ENCODE data around the gene TNIK.

The TNIK gene

DNA sequence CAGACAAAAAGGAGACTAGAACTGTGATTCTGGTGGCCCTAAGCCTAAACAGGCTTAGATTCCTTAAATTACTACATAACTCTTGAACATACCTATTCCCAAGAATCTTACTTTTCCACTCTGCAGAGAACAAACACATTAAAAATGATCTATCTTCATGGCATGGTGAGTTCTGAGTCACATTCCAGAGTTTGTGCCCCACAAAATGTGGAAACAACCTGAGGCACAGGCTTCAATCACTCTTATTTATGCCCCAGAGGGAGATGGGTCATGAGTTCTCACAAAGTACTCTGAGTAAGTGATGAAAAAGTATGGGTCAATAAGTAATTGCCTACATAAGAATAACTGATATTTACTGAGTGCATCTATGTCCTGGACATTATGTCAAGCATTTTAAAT, 296.1 kb downstream of the TNIK start:
- no peak for DNase-seq (ENCODE audit: low read depth in 3 of 3)

DNA sequence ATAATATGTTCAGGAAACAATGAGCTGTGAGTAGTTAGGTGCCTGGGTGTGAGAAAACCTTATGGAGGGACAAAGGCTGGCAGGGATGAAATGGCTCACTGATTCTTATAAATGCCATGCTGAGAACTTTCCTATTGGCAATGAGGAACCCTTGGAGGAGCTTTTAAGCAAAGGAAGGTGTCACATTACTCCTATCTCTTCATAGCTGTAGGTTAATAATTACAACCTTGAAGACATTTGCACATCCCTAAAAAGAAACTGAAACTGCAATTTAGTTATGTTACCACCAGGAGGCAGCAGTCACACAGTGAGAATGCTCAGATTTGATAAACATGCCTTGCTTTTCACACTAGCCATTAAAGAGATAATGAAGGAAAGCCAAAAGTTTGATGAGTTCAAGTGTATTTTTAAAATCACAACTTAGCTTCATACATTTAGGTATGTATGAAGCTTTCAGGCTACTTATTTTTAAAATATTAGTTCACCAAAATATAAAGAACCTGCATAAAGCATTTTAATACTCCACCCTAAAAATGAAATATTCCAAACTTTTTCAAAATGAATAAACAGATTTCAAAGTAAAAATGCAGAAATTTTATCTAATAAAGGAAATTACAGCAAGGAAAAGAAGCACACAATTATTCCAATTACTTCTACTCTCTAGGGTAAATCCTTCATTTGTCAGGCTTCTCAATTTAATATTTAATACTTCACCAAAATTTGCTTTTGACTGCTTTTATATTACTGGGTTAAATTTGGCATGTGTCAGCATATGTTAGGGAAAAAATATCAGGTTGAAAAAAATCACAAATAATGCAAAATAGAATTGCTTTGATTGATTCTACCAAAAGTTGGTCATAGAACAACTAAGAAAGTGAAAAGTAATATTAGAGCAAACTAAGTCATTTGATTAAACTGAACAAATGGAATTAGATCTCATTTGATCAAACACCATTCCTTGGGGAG, 296.8 kb downstream of the TNIK start:
- DNase-seq (ENCODE audit: low read depth in 3 of 3) = no peak

DNA sequence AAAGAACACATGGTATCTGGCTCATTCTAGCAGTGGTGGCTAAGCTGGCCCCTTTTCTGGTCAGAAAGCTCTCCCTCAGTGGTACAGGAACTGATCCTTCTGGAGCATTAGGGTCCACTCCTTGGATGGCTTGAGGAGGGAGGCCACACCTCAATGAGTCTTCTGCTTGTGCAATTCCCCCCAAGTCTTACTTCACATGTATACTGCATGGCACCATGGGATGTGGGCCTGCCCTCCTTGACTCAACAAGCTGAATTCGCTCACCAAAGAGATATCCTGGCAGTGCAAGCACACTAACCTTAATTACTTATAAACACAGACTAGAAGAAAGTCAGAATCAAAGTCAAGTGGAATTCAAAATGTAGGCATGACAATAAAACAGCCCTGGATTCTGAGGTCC, 299.9 kb downstream of the TNIK start:
- no peak for DNase-seq (ENCODE audit: low read depth in 3 of 3)

DNA sequence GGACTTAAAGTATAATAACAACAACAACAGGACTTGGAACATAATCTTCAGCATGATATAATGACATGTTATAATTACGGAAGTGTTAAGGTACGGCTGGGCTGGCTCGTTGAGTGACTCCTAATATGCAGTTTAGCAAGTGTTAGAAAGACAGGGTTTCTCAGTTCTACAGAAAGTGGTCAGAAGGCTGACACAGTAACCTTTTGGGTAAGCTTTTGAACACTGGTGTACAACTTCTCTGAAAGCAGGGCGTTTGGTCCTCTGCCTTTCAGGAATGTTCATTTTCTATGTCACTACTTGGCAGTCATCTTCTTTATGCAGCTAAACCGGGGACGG, 300.4 kb downstream of the TNIK start:
- no peak for DNase-seq (ENCODE audit: low read depth in 3 of 3)

DNA sequence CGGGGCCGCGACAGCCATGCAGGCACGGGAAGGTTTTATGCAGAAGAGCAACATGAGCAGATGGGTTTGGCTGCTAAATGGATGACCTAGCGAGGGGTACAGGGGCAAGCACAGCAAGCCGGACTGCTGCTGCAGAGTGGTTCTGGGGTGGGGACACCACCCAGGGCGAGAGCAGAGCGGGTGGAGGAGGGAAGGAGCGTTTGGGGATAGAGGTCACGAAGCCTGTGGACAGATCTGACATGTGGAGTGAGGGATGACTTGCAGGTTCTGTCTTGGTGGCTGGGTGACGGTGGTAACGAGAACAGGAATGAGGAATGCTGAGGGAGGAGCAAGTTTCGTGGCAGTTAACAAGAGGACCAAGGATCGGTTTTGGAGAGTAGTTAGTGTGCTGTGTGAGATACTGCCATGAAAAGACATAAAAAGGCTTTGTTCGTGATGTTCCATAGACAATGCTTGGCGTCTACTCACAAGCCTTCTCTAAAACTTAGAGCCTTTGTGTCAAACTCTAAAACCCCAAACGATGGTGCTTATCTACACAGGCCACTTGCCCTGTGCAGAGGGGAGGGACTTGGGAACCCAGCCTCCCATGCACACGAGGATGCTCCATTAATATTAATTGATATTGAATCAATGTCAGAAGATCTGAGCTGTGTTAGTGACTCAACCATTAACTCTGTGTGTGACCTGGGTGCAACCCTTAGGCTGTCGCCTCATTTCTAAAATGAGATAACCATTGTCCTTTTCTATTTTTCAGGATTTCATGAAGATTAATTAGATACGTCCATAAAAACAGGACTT, 301.0 kb downstream of the TNIK start:
- no peak for DNase-seq (ENCODE audit: low read depth in 3 of 3)

DNA sequence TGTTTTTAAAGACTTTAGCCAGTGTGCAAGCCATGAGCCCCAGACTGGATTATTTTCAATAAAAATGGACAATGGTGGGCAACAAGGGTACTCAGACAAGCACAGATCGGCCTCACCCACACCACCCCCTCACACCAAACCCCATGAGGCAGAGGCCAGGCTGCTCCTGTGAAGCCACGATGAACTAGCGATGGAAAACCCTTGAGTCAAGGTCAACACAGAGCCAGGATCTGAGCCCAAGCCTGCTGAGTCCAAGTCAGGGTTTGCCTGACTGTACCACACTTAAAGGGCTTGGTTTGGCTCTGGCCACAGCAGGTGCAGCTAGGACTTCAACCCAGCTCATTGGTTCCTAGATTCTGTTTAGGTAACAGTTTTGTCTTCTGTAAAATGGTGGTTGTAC, 302.2 kb downstream of the TNIK start:
- no peak for DNase-seq (ENCODE audit: low read depth in 3 of 3)

DNA sequence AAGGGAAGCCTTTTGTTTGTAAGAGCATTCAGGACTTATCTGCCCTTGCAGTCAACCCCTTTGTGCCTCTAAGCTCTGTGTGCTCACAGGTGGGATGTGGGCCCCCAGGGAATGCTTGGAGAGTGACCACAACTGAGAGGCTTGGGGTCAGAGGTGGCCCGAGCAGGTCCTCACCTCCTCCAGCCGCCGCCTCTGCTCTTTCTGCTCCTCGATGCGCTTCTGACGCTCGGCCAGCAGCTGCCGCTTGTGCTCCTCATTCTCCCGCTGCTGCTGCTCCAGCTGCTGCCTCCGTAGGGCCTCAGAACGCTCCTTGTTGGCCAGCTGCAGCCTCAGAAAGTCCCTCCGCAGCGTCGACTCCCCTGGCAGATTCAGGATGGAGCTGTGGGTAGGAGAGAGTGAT, 302.9 kb downstream of the TNIK start:
- DNase-seq (ENCODE audit: low read depth in 3 of 3) = no peak

DNA sequence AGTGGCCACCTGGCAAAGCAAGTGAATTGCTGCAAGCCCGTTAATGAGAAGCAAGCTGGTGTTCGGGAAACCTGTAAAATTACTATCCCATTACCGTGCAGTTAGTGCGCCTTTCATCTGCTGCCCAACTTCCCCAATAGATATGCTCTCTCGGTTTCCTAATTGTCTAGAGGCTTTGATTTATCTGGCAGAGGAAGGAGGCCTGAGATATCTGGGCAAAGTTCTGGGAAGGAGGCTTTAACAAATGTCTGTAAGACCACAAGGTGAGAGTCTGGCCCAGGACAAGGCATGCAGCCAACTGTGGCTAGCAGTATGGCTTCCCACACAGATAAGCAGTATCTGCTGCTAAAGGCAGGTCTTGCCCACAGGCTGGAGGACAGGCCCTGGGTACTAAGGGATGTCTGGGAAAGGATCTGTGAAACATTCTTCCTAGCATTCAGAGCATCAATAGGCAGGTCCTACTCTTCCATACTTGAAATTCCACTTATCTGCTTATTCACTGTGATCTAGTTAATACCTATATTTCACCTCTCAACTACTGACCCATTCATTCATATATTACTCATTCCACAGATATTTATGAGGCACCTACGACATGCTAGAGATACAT, 303.7 kb downstream of the TNIK start:
- DNase-seq (ENCODE audit: low read depth in 3 of 3) = no peak

DNA sequence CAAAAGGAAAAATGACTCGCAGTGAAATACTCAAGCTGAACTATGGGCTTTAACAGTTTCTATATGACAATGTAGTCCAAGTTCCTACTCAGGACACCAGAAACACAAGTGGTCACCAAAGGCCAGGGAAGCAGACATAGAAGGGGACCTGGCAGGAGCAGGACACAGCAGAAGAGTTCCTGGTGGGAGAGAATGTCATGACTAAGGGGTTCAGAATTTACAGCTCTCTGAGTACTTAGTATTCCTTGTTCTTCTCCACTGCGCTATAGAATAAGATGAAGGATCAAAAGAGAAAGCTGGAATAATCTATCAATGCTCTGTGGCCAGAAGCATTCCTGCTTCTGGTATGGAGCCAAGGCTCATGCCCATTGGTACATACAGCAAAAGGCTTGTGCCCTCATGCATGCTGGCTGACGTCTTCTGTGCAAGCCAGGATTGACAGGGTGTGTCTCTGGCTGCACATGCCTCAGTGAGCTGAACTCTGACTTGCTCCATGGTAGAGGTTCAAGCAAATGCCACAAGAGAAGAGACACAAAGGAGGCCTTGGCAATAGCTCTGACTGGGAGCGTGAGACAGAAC, 305.0 kb downstream of the TNIK start:
- DNase-seq (ENCODE audit: low read depth in 3 of 3) = no peak

DNA sequence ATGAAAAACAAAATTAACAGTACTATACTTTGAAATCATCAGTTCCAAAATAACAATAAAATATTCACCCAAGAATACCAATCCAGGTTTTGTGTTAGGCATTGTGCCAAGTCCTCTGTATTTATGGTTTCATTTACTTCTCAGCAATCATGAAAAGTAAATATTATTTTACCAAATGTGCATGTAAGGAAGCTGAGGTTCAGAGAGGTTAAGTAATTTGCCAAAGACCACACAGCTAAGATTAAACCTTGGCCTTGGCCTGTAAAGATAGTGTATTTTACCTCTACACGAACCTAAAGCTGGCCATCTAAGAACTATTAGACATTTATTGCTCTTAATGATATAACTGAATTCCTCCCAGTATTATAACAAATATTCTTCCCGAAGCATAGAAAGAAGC, 309.3 kb downstream of the TNIK start:
- DNase-seq (ENCODE audit: low read depth in 3 of 3) = no peak

DNA sequence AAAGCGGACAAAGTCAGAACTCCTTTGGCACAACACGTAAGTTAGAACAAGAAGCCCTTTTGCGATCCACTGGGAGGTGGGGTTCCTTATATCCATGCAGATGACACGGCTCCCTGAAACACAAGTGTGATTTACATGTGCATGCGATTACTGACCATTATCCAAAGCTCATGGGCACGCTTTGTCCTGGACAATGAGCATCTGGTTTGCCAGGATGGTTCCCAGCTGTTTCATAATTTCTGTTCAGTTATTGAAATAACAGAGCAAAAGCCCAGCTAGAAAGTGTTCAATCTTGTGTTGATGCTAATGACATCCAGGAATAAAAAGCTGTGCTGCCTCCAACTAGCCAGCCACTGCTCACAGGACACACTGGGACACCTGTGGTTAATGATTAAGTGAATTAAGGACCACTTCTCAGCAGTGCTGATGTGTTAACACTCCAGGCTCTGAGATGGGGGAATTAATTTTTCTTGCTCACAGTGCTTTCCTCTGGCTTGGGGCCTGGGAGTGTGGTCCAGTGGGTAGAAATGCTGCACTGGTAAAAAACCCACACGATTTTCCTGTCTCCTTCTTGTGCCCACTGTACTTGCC, 310.6 kb downstream of the TNIK start:
- no peak for DNase-seq (ENCODE audit: low read depth in 3 of 3)

DNA sequence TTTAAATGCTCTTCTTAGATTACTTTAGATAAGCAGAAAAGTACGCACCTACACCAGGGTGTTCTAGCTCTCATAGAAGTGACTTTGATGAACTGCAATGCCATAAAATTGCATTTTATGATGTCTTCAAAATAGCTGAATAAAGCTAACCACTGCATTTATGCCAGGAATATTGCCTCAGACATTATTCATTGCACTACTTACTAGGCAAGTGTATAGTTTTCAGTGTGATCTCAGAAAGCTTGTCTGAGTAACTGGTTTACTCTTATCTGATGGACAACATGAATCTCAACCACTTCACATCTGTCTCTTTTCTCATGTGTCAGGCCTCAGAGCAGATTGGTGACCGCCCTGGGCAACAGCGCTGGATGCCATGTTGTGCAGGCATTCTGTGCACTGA, 314.4 kb downstream of the TNIK start:
- DNase-seq (ENCODE audit: low read depth in 3 of 3) = no peak

DNA sequence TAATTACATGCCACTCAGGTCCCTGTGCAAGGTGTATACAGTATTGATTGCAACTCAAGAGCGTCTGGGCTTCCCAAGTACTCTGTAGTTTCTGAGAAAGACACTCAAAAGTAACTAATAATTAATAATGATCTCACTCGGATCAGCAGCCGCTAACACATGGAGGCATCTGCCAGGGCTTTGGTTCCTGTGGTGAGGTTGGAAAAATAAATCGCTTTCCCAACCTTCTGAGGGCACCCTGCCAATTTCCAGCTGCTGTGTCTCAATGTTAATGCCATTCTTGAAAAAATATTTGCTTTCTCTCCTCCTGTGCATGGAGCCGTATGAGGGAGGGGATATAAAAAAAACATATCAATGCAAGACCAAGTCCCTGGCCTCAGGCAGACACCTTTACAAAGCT, 317.2 kb downstream of the TNIK start:
- no peak for DNase-seq (ENCODE audit: low read depth in 3 of 3)

DNA sequence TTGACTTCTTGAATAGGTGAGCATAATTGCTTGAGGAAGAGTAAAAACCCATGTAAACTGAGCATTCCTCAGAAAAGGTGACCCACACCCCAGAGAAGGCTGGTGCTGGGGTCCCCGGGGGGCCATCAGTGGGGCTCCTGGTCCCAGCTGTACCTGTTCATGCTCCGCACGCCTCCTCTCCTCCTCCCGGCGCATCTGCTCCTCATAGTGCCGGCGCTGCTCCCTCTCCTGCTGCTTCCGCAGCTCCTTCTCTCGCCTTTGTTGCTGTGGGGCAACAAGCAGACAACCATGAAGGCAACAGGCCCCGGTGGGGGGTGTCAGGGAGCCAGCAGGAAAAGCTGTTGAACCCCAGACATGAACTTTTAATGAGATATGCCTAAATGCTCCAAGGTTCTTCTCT, 320.0 kb downstream of the TNIK start:
- DNase-seq (ENCODE audit: low read depth in 3 of 3) = no peak

DNA sequence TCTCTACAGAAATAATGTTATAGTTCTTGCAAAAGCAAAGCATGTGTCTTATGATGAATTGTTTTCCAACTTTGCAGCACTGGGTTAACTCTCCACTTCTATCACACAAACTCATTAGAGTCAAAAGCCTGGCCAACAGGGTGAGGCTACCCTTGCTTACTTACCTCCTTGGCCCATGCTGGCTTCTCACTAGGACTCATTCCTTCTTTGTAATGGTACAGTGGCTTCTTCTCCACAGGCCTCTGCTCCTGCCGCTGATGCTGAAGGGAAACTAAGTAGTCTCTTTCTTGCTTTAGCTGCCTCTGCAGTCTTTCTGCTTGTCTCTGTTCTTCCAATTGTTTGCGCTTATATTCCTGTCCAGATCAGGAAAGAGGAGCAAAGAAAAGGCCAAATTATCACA, 322.2 kb downstream of the TNIK start:
- DNase-seq (ENCODE audit: low read depth in 3 of 3) = no peak

DNA sequence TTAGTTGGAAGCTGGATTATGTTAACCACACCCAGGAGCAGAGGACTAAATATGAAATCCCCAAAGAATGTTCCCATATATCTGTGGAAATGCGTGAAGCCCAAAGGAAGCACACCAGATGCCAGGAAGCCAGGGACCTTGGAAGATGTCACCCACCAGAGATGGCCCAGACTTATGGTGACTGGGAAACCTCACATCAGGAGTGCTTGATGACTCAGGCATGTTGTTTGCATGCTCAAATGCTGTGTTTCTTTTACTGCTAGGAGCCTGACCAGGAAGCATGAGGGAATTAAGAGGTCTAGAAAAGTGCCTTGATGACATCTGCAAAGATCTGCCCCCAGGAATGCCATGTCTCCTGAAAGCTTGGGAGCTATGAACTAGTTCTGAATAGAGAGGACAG, 324.7 kb downstream of the TNIK start:
- no peak for DNase-seq (ENCODE audit: low read depth in 3 of 3)

DNA sequence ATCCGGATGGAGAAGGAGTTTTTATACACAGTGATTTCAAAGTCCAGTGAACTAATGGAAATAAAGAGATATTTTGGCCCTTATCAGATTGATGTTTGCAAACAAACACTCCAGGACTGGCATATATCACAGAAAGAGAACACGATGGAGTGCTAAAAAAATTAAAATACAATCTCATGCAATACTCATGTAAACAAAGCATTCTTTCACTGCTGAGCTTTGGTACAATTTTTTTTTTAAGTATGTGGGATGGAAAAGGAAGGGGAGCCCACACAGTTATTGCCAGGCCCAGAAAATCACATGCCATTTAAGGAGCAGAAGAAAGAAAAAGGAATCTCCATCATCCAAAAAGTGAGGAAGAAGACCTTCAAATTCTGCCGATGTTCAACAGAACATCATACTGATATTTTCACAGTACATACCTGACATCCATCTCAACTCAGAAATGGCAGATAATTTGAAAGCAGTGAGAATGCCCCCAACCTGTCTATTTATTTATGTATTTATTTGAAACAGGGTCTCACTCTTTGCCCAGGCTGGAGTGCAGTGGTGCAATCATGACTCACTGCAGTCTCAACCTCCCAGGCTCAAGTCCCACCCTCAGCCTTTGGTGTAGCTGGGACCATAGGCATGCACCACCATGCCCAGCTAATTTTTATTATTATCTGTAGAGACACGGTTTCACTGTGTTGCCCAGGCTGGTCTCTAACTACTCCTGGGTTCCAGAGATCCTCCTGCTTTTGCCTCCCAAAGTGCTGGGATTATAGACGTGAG, 326.2 kb downstream of the TNIK start:
- DNase-seq (ENCODE audit: low read depth in 3 of 3) = no peak

DNA sequence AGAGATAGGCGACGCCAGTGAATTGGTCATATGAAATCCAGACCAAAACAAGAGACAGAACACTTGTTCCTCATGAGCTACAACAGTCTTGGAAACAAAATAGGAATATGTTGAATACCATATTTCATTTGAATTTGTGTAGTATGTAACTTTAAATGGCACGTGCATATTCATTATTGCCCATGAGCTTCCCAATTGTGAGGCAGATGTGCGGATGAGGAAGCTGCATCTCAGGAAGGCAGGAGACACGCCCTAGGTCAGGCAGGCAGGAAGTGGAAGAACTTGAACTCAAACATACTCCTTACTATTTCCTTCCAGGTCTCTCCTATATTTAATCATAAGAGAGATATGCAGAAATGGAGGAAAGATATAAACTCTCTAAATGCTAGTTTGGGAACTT, 326.9 kb downstream of the TNIK start:
- no peak for DNase-seq (ENCODE audit: low read depth in 3 of 3)

DNA sequence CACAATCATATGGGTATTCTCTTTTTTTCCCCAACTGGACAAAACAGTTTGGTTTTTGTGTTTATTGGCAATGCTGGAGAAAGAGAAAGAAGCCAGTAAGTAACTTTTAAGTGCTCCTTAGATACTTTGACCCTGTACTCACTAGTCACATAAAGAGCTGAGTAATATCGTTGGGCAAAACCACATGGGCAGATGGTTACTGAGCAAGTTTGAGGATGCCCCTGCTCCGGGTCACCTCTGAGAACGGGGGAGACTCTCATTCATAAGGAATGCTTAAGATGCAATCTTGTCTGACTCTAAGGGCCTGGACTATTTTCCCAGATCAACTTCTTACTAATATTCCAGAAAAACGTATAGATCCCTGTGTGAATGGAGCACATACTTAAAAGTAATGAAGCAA, 327.3 kb downstream of the TNIK start:
- no peak for DNase-seq (ENCODE audit: low read depth in 3 of 3)

DNA sequence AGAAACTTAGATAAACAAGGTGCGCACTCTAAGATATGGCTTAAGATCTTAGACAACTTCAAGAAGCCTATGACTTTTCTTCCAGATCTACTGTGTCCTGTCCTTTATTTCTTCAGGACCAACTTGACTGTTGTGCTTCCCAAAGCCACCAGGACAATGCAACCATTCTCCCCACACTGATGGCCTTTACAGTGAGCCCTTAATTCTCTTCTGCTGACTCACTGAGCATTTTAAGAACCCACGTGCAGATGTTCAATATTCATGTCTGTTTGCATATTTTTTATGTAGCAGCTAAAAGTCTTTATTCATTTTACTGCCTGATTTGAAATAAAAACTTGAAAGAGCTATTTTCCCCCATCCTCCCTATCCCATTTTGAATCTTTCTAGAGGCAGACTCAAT, 330.4 kb downstream of the TNIK start:
- no peak for DNase-seq (ENCODE audit: low read depth in 3 of 3)

DNA sequence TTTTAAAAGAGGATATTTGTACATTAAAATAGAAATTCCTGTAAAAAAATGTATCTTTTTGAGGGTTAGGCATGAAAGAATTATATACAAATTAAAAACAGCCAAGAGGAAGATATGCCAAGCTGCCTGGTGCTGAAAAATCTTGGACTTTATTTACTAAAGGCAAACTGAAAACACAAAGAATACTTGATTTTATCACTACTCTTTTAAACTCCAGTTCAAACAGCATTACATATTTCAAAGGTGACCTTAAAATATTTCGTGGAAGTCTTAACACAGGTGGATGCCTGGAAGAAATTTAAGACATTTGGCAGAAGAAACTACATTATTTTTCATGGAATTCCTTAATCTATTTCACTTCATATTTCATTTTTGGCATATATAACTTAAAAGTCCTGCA, 332.6 kb downstream of the TNIK start:
- no peak for DNase-seq (ENCODE audit: low read depth in 3 of 3)

Measured in stimulated activated CD4-positive, alpha-beta T cell treated with anti-CD3 and anti-CD28 coated beads, TNF-alpha, amount 100 ng/mL, for 48 hours (primary cell).